GM11168 (cell line): ENCODE data around the gene HMX3.

Source experiments
- in situ Hi-C: fragments of 300-500 bp; cut with MboI; formaldehyde crosslinking; loops from one replicate; pipeline ENCODE4 v1.12.0; 2022; ENCODE audit warnings: low sequenced_read_pairs; ENCODE audit not compliant: unreplicated experiment

The HMX3 gene

DNA sequence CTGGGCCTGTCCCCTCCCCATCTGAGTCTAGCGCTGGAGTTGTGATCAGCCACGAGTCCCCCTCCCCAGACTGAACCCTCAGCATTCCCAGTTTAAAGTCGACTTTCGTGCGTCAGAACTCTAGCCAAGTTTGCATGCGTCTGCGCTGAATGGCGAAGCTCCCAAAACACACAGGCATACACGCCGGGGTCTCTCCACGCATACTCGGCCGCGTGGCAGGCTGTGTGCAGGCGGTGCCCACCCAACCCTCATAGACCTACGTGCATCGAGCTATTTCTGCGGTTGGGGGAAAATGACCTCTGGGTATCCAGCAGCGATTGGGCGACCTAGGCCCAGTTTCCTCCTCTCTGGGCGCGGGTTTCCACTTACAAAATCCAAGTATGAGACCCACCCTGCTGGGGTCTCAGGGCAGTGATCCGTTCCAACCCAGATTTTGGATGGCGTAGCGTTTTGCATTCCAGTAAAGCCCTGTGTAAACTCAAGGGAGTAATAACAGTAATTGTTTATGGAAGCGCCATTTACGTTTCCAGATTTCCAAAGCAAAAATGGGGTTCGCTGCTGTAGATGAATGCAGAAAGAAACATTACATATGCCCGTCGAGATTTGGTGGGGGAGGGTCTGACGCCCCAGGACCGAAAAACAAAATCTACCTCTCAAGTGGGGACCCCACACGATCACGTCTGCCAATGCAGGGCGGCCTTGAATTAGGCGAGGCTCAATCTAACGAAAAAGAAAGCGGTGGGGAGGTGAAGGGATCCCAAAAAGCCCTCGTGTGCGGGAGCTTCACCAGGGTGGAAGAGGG is 2.0 kb upstream of the HMX3 start:
- in situ Hi-C loops: no loop called here

DNA sequence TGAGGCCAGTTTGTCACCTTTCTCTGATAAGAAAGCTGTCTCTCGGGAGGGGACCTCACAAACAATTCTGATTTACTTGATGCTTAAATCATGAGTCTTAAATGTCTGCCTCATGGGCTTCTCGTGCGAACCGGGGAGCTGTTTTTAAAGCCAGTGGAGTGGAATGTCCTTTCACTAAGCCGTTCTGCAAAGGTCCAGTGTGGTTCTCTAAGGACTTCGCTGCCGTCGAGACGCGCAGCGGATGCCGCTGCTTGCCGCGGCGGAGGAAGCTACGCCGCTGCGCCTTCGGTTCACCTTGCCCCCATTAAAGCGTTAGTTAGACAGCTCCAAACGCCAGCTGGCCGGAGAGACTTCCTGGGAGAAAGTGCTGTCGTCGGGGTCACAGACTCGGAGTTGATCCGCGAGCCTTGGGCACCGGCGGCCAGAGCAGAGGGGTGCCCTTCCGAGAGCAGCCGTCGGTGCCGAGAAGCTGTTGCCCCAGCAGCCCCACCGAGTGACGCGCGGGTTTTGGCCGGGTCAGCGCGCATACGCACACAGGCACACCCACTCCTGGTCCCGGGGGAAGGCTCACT is 1.3 kb upstream of the HMX3 start:
- in situ Hi-C loops: no loop called here

DNA sequence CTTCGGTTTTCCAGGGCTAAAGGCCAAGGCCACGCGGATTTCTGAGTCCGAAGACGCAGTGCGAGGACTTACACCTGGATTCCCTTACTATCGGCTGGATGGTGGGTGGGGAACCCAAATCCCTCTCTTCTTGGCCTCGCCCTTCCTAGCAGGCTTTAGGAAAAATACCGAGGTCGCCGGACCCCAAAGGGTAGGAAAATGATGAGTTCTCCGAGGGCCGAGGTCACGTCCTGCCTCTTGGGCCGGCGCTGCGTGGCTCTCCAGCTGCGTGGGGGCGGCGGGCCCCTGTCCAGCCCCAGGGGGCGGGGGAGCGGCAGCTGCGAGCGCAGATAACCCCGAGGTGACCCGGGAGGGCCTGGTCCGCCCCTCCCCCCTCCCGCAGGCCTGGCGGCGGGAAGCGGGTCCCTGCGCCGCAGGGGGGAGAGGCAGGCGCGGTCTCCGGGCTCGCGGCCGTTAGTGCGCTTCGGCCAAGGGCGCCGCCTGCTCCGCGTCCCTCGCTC is 805 bp upstream of the HMX3 start:
- in situ Hi-C loops: no loop called here

DNA sequence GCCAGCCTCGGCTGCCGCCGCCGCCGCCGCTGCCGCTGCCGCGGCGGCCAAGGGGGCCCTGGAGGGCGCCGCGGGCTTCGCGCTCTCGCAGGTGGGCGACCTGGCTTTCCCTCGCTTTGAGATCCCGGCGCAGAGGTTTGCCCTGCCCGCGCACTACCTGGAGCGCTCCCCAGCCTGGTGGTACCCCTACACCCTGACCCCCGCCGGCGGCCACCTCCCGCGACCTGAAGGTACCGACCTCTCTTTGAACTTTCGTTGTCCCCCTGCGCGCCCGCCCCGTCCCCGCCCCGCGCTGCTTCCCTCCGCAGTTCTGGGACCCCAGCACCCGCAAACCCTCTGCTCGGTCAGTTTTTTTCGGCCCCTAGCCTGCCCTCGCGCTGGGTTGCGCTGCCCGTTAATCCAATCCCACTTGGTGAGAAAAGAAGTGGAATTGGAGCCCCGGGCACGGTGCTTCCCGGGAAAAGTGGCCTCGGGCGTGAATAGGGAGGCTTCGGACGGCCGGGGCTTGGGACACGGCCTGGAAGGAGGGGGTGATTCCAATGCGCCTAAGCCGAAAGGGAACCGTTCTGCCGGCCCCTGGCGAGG is 543 bp downstream of the HMX3 start:
- in situ Hi-C loops: no loop called here

DNA sequence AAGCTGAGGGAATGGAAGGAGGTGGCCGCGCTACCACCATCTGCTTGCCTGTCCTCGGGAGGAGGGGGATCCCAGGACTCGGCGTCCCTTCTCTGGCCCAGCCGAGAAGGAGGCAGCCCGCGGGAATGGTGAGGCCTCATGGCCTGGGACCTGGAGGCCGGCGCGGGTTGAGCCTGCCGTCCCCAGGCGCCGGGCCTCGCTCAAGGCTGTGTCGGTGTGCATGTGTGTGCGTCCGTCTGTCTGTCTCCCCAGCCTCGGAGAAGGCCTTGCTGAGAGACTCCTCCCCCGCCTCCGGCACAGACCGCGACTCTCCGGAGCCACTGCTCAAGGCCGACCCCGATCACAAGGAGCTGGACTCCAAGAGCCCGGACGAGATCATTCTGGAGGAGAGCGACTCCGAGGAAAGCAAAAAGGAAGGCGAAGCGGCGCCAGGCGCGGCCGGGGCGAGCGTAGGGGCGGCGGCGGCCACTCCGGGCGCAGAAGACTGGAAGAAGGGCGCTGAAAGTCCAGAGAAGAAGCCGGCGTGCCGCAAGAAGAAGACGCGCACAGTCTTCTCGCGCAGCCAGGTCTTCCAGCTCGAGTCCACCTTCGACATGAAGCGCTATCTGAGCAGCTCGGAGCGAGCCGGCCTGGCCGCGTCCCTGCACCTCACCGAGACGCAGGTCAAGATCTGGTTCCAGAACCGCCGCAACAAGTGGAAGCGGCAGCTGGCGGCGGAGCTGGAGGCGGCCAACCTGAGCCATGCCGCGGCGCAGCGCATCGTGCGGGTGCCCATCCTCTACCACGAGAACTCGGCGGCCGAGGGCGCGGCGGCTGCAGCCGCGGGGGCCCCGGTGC is 1.3 kb downstream of the HMX3 start:
- in situ Hi-C loops: no loop called here

DNA sequence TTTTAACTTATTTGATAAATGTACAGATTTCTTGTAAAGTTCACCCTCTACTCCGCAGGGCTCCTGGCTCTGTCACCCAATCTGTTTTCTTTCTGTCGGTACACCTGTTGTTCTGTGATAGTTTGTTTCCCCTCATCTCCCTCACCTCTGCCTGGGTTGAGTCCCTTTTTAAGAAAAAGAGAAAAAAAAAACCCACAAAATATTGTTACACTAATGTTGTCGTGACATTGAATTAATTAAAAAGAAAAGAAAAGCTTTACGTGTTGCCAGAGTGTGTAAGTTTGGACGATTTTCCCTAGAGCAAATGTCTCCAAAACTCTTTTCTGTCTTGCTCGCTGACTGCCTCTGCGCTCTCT is 3.4 kb downstream of the HMX3 start:
- in situ Hi-C loops: no loop called here

DNA sequence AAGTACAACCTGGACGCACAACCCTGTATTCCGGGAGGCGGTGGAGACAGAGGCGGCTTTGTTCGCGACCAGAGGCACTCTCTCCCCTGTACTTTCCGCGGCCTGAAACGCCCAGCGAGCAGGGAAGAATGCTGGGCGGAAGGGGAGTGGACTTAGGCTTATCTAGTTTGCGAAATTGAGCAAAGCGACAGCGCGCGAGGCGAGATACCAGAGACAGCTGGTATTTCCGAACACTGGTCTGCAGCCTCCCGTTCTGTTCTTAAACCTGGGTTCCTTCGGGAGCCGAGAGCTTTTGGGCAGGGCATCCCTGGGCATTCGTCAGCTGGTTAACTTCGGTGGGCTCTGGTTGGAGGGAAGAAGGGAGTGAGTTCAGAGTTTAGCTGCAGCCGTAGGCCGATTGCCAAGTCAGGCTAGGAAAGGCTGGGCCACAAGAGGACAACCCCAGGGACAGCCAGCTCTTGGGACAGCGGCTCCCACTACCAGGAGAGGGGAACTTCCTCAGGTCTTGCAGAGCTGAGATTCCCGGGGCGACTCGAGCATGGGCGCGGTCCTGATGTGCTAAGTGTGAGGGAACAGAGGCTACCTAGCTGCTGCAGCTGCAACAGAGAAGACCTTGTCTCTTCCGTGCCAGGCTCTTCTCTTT is 3.9 kb downstream of the HMX3 start:
- in situ Hi-C loops: loop anchor here (10.0 kb wide), 1 partner anchor 255 kb away; no protein-coding TSS in a partner anchor

DNA sequence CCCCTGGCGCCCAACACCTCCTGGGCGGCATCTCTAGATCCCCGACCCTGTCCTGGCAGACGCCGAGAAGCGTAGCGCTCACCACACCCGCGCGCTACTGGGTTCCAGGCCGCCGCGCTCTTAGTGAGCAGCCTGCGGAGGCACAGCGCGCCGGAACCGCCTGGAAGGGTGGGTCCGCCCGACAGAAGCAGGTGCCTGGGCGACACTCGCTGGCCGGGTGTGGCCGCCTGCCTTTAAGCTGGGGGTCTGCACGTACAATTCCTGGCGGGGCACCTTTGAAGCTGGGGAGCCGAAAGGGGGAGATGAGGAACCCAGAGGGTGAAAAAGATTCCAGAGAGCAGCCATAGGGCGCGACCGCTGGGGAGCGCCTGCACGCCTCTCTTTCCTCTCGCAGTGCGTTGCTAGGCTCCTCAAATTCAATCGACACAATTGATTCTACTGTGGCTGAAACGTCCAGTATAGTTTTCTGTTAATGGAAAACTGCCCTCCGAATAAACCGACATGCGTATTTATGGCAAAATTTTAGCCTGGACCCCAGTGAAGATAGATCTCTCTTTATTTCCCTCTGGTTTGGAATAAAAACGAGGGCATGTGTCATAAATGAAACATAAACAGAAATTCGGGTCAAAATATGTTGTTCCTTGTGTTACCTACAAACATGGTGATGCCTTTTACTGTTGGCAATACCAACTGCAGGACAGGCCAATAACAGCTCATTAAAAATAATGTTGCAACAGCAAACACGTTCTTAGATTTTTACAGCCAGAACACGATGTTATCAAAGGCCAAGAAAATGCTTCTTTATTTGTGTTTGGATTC is 4.6 kb downstream of the HMX3 start:
- in situ Hi-C loops: loop anchor here (10.0 kb wide), 1 partner anchor 254 kb away; no protein-coding TSS in a partner anchor

DNA sequence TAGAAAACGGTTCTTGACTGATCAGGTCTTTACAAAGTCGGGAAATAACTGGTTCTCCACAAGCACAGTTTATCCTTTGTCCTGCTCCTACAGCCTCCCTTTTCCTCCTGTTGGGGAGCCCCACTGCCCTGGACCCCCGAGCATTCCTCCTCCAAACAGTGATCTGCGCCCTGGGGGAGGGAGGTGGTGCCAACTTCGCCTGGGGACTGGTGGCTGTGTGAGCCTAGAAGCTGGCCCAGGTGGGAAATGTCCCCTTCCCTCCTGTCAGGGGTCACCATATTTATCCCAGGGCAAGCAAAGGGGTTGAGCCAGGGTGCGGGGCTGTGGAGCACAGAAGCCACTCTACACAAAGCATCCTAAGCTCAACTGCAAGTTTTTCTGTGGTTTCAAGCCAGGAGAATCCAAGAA is 5.2 kb downstream of the HMX3 start:
- in situ Hi-C loops: loop anchor here (10.0 kb wide), 1 partner anchor 254 kb away; no protein-coding TSS in a partner anchor

DNA sequence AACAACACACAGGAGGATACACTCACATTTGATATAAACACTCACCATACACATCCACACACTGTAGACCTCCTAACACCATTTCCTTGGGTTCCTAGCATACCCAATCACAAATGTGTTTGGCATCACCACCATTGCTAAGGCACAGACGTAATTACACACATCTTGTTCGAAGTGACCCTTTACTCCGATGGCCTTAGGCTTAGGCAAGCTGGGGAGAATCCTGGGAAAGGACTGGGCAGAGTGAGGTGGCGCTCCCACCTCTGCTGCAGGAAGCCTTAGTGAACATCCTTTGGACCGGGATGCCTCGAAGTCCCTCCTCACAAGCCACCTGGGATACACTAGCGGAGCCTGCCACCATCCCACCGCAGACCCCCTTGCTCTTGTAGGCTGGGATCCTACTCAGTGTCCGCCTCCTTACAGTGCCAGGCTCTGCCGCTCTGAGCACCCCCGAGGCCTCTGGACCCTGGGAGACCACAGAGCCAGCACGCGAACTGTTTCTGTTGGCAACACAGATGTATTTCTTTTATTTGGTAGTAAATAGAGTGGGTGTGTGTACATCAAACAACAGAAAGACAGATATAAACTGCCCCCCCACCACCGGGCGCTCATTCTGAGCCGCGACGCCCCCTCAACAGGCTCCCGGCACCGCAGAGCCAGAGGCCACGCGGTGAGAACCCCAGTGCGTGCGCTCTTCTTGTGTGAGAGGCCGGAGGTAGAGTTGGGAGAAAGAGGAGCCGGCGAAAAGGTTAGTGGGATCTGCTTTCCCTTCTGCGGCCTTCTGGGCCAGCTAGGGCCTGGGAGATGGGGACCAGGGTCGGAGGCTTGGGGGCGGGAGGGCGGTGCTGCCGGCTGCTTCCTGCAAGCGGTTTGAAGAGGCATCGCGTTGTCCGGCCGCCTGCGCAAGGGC is 6.3 kb downstream of the HMX3 start:
- in situ Hi-C loops: loop anchor here (10.0 kb wide), 1 partner anchor 253 kb away; no protein-coding TSS in a partner anchor

DNA sequence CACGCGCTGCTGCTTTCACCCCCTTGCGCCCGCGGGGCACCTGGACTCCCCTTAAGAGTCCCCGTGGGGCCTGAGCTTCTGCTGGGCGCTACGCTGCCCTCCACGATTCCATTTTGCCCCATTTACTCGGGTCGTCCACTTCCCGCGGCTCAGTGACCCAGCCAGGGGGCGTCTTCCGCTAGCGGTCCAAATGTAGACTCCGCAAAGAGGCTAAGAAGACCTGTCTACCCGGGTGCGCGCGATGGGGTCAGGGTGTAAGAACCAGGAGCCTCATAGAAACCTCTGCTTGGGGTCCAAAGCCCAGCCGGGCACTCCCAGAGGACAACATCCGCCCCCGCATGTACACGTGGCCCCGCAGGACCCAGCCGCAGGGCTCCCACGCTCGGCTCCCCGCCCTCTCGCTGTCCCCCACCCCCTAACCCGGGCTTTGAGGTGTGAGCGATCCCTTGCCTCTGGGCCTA is 7.0 kb downstream of the HMX3 start:
- in situ Hi-C loops: loop anchor here (10.0 kb wide), 1 partner anchor 252 kb away; no protein-coding TSS in a partner anchor

DNA sequence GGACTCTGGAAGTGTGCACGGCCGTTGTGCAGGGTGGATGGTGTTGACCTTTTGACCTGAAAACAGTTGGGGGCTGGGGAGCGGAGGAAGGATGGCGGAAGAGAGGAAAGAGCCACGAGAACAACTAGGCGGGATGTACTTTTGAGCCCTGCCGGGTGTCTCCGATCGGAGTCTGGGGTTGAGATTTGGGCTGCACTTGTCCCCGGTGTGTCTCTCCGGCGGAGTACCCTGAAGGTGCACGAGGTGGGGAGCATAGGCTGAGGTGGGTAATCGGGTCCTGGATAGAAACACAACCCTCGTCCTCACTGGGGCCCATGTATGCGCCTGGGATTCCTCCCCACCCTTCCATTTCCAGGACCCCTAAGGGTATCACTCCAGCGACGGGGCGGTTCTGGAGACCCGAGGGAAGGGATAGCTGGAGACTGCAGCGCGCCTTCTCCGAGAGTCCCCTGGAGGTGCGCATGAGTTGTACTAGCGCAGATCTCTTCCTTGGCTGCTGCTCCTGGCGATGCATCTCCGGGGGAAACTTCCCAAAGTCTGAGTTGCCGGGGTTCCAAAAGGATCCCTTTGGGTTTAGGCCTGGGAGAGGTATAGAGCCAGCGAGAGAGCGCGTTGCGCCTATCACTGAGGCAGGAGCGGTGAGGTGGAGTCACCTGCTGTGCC is 7.5 kb downstream of the HMX3 start:
- in situ Hi-C loops: loop anchor here (10.0 kb wide), 1 partner anchor 252 kb away; no protein-coding TSS in a partner anchor

DNA sequence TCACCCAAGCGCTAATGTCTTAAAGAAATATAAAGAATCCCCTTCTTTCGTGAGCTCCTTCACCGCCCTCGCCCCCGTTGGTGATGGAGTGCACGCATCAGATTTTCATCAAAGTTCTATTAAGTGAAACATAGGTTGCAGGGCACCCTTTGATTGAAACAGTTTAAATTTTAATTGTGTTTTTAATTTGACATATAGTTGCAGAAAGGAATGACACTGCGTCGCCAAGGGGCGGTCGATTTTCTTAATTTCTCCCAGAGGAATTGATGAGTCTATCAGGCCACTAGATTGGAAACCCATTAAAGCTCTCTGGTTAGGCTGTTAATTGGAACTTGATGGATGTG is 8.0 kb downstream of the HMX3 start:
- in situ Hi-C loops: loop anchor here (10.0 kb wide), 1 partner anchor 251 kb away; no protein-coding TSS in a partner anchor

DNA sequence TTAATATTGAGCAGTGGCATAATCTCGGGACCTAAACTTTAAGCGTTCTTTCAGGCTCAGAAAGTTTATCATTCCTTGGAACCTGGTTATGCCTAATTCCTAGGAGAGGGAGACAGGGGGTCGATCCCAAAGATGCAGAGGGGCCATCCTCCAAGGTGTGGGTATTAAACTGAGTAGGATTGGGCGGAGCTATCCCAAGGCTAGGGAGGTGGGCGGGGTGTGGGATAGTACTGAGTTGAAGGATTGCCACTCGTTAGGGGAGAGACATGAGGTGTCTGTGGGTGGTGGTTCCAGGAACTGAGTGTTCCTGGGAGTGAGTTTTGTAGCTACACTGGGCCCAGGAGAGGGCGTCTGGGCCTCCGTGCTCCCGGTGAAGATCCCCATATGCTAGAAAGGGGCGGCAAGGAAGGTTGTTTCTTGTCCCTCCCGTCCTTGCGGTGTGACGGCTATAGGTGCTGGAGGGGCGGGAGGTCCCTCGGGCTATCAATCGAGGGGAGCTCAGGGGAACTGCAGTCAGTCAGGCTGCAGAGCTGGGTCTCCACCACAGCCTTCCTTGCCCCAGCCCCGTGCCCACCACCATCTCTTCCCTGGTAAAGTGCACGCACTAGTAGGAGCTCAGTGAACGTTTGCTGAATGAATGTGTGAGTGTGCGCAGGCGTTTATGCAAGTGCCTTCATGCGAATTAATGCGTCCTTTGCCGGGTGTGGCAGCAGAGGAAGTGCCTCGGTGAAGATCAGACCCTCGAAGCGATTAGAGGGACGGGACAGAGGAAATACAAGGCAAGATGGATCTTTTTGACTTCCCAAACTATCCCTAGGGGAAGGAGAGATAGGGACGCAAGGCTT is 9.1 kb downstream of the HMX3 start:
- in situ Hi-C loops: loop anchor here (5.0 to 10.0 kb wide), 2 partner anchors 250 to 402 kb away; no protein-coding TSS in a partner anchor

DNA sequence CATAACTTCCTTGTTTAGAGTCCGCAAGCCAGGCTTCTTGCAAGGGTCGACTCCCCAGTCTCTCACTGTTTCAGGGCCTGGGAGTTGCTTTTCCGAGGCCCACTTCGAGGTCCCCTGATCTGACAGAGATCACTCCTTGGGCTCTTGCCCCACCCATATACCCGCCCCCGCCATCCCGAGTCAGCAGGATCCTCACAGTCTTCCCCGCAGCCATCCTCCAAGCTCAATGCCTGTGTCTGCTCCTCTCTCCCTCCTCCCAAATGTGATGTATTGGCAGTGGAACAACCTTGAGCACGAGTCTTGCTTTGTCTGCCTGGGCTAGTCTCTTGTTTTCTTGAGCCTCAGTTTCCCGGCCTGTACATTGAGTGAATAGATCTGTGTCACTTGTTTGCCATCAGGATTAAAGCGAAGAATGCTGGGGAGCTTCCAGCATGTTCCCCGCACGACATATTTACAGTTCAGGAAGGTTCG is 9.8 kb downstream of the HMX3 start:
- in situ Hi-C loops: loop anchor here (5.0 to 10.0 kb wide), 2 partner anchors 249 to 402 kb away; no protein-coding TSS in a partner anchor
